SU-DHL-6 (cell line): ENCODE results near the gene SCN3B.

Experiments used
- EZH2phosphoT487 ChIP-seq: fragments of 200-600 bp; sonication (generic), shearing (Covaris generic); conservative IDR thresholded peaks from 2 replicates; pipeline ENCODE4 v1.6.1; 2018; ENCODE audit warnings: mild to moderate bottlenecking, antibody characterized with exemption, low read length, moderate library complexity, mixed read lengths
- TF ChIP-seq, protein P1 (sequence below): fragments of 200-600 bp; sonication (generic); IDR thresholded peaks from one replicate; pipeline ENCODE4 v1.5.1; 2017; ENCODE audit warnings: antibody characterized with exemption, mild to moderate bottlenecking, low read length, moderate library complexity; ENCODE audit not compliant: insufficient read depth, poor library complexity, severe bottlenecking

DNA sequence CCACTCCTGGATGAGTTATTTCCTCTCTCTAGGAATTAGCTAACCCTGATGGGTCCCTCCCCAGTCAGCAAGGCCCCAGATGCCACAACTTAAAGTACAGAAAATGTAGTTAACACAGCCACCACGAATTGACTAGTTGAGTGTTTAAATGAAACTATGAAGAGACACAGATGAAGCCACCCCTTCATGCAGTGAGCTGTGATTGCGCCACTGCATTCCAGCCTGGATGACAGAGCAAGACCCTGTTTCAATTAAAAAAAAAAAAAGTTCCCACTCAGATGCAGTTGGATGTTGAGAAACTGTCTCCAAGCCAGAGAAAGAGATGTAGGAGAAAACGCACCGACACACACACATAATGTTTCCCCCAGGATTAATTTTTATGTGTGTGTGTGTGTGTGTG, 53.3 kb downstream of the SCN3B start:
- TF ChIP-seq, protein P1, sequence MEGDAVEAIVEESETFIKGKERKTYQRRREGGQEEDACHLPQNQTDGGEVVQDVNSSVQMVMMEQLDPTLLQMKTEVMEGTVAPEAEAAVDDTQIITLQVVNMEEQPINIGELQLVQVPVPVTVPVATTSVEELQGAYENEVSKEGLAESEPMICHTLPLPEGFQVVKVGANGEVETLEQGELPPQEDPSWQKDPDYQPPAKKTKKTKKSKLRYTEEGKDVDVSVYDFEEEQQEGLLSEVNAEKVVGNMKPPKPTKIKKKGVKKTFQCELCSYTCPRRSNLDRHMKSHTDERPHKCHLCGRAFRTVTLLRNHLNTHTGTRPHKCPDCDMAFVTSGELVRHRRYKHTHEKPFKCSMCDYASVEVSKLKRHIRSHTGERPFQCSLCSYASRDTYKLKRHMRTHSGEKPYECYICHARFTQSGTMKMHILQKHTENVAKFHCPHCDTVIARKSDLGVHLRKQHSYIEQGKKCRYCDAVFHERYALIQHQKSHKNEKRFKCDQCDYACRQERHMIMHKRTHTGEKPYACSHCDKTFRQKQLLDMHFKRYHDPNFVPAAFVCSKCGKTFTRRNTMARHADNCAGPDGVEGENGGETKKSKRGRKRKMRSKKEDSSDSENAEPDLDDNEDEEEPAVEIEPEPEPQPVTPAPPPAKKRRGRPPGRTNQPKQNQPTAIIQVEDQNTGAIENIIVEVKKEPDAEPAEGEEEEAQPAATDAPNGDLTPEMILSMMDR, result no peak
- TF ChIP-seq EZH2phosphoT487, result no peak
